Mesendoderm (in vitro differentiated cells): Measurements from ENCODE around the gene AGAP1.

Source experiments
- DNase-seq: peaks from one replicate; pipeline ENCODE4 v3.0.0; 2013
- H2AK5ac ChIP-seq: 2 replicates; pipeline ENCODE4 v1.6.1; 2013; ENCODE audit warnings: low read length, inconsistent platforms
- H2BK120ac ChIP-seq: 2 replicates; pipeline ENCODE4 v1.6.1; 2013; ENCODE audit warnings: low read depth, mild to moderate bottlenecking, low read length, moderate library complexity, mixed read lengths
- H2BK15ac ChIP-seq: replicated peaks from 2 replicates; pipeline ENCODE4 v1.6.1; 2013; ENCODE audit warnings: low read depth, mild to moderate bottlenecking, moderate library complexity
- H2BK5ac ChIP-seq: 2 replicates; pipeline ENCODE4 v1.6.1; 2013; ENCODE audit warnings: low read length, inconsistent platforms
- H3K18ac ChIP-seq: 2 replicates; pipeline ENCODE4 v1.6.1; 2013; ENCODE audit warnings: mild to moderate bottlenecking, low read length, mixed read lengths
- H3K23ac ChIP-seq: one replicate; pipeline ENCODE4 v1.6.1; 2013; ENCODE audit warnings: low read length
- H3K27ac ChIP-seq: 2 replicates; pipeline ENCODE4 v1.5.1; 2013; ENCODE audit warnings: low read depth, mild to moderate bottlenecking, inconsistent platforms, low read length, moderate library complexity
- H3K27me3 ChIP-seq: 2 replicates; pipeline ENCODE4 v1.6.1; 2013; ENCODE audit warnings: low read length, control low read depth, mild to moderate bottlenecking, inconsistent platforms; ENCODE audit not compliant: insufficient read depth, poor library complexity
- H3K36me3 ChIP-seq: 2 replicates; pipeline ENCODE4 v1.6.1; 2013; ENCODE audit warnings: low read length, inconsistent platforms; ENCODE audit not compliant: control insufficient read depth, insufficient read depth
- H3K4ac ChIP-seq: one replicate; pipeline ENCODE4 v1.6.1; 2013; ENCODE audit warnings: low read depth, mild to moderate bottlenecking, low read length, moderate library complexity
- H3K4me1 ChIP-seq: 2 replicates; pipeline ENCODE4 v1.6.1; 2013; ENCODE audit warnings: low read depth, low read length, inconsistent platforms; ENCODE audit not compliant: control insufficient read depth
- H3K4me2 ChIP-seq: 2 replicates; pipeline ENCODE4 v1.6.1; 2013; ENCODE audit warnings: low read length
- H3K4me3 ChIP-seq: 2 replicates; pipeline ENCODE4 v1.5.1; 2013; ENCODE audit warnings: mild to moderate bottlenecking, low read length
- H3K56ac ChIP-seq: one replicate; pipeline ENCODE4 v1.6.1; 2013; ENCODE audit warnings: low read length
- H3K79me1 ChIP-seq: 2 replicates; pipeline ENCODE4 v1.6.1; 2013; ENCODE audit warnings: low read length, inconsistent platforms
- H3K79me2 ChIP-seq: 2 replicates; pipeline ENCODE4 v1.6.1; 2013; ENCODE audit warnings: mild to moderate bottlenecking, low read length; ENCODE audit not compliant: control insufficient read depth, insufficient read depth
- H3K9ac ChIP-seq: 2 replicates; pipeline ENCODE4 v1.6.1; 2013; ENCODE audit warnings: low read length, inconsistent platforms
- H4K5ac ChIP-seq: one replicate; pipeline ENCODE4 v1.6.1; 2013; ENCODE audit warnings: low read length
- H4K8ac ChIP-seq: one replicate; pipeline ENCODE4 v1.6.1; 2013; ENCODE audit warnings: low read depth, mild to moderate bottlenecking, control low read depth, low read length, moderate library complexity
- WGBS: extraction: QIAGEN DNeasy Blood & Tissue Kit; methylation state at CpG from one replicate; pipeline ENCODE4 v1.1.7; 2013; ENCODE audit warnings: low lambda C conversion rate, missing lambda C conversion rate; ENCODE audit not compliant: insufficient coverage; ENCODE audit errors: extremely low coverage; 5-methylcytosine and 5-hydroxymethylcytosine counted together

The AGAP1 gene

GRCh38 chr2:235768606-235769005 lies 274.8 kb downstream of the AGAP1 start:
- Histone ChIP-seq H3K9ac (no peak overlapping the region), H3K4me2 (no peak overlapping the region), H3K23ac (no peak overlapping the region), H3K79me1 (no peaks in the 10 kb centered on the region), H3K27ac (no peak overlapping the region), H4K5ac (no peak overlapping the region), H3K36me3 (no peaks in the 10 kb centered on the region), H3K4me3 (no peak overlapping the region), H2AK5ac (no peak overlapping the region), H4K8ac (no peak overlapping the region), H3K18ac (no peak overlapping the region), H3K56ac (no peak overlapping the region), H3K4ac (no peak overlapping the region), H3K27me3 (no peaks in the 10 kb centered on the region), H3K4me1 (no peaks in the 10 kb centered on the region), H3K79me2 (no peaks in the 10 kb centered on the region), H2BK5ac (no peak overlapping the region), H2BK15ac (no peak overlapping the region), H2BK120ac (no peak overlapping the region)
- WGBS: no CpG with 5 or more reads among the region's 13 CpGs
- DNase-seq: no peak

GRCh38 chr2:235769046-235769445 lies 275.2 kb downstream of the AGAP1 start:
- no peak overlapping the region for H3K4me3 ChIP-seq
- H2BK120ac ChIP-seq: no peak overlapping the region
- H3K18ac ChIP-seq: no peak overlapping the region
- H3K79me2 ChIP-seq: no peaks in the 10 kb centered on the region
- no peaks in the 10 kb centered on the region for H3K79me1 ChIP-seq
- H4K5ac ChIP-seq: no peak overlapping the region
- no CpG with 5 or more reads among the region's 7 CpGs for whole genome bisulfite sequencing
- H3K4ac ChIP-seq: no peak overlapping the region
- H3K36me3 ChIP-seq: no peaks in the 10 kb centered on the region
- H2BK5ac ChIP-seq: no peak overlapping the region
- H3K27me3 ChIP-seq: no peaks in the 10 kb centered on the region
- no peak overlapping the region for H3K9ac ChIP-seq
- no peak overlapping the region for H4K8ac ChIP-seq
- no peaks in the 10 kb centered on the region for H3K4me1 ChIP-seq
- no peak overlapping the region for H3K56ac ChIP-seq
- H3K4me2 ChIP-seq: no peak overlapping the region
- H3K23ac ChIP-seq: no peak overlapping the region
- DNase-seq: no peak
- H3K27ac ChIP-seq: no peak overlapping the region
- no peak overlapping the region for H2AK5ac ChIP-seq
- H2BK15ac ChIP-seq: no peak overlapping the region

GRCh38 chr2:235770909-235771820 lies 277.3 kb downstream of the AGAP1 start:
- H4K5ac ChIP-seq: no peak overlapping the region
- H2BK15ac ChIP-seq: no peak overlapping the region
- no peaks in the 10 kb centered on the region for H3K27me3 ChIP-seq

GRCh38 chr2:235773188-235773928 lies 279.5 kb downstream of the AGAP1 start:
- H3K36me3 ChIP-seq: no peaks in the 10 kb centered on the region
- WGBS: no CpG with 5 or more reads among the region's 9 CpGs
- H3K79me1 ChIP-seq: no peaks in the 10 kb centered on the region
- no peak overlapping the region for H3K18ac ChIP-seq
- H4K5ac ChIP-seq: no peak overlapping the region
- H3K4me1 ChIP-seq: no peaks in the 10 kb centered on the region
- no peak overlapping the region for H4K8ac ChIP-seq
- no peak overlapping the region for H3K4me3 ChIP-seq
- no peak overlapping the region for H2BK120ac ChIP-seq
- no peaks in the 10 kb centered on the region for H3K27me3 ChIP-seq
- H3K4me2 ChIP-seq: no peak overlapping the region
- H2BK15ac ChIP-seq: no peak overlapping the region
- no peak overlapping the region for H3K23ac ChIP-seq
- H2BK5ac ChIP-seq: no peak overlapping the region
- peak; percentile 55 for DNase-seq
- H3K9ac ChIP-seq: no peak overlapping the region
- no peaks in the 10 kb centered on the region for H3K79me2 ChIP-seq
- H3K27ac ChIP-seq: no peak overlapping the region
- no peak overlapping the region for H2AK5ac ChIP-seq
- no peak overlapping the region for H3K56ac ChIP-seq
- no peak overlapping the region for H3K4ac ChIP-seq

More at GRCh38 chr2:235770909-235771820, 277.3 kb downstream of the AGAP1 start:
- no peak overlapping the region for H4K8ac ChIP-seq
- H3K36me3 ChIP-seq: no peaks in the 10 kb centered on the region
- no peaks in the 10 kb centered on the region for H3K4me1 ChIP-seq
- no peak overlapping the region for H3K4ac ChIP-seq
- no peak for DNase-seq
- H3K18ac ChIP-seq: no peak overlapping the region
- no CpG with 5 or more reads among the region's 23 CpGs for WGBS
- no peak overlapping the region for H2BK5ac ChIP-seq
- H3K79me2 ChIP-seq: no peaks in the 10 kb centered on the region
- H3K27ac ChIP-seq: no peak overlapping the region
- H3K9ac ChIP-seq: no peak overlapping the region
- H3K23ac ChIP-seq: no peak overlapping the region
- no peak overlapping the region for H2AK5ac ChIP-seq
- H3K79me1 ChIP-seq: no peaks in the 10 kb centered on the region
- no peak overlapping the region for H3K56ac ChIP-seq
- H3K4me2 ChIP-seq: no peak overlapping the region
- H3K4me3 ChIP-seq: no peak overlapping the region
- H2BK120ac ChIP-seq: no peak overlapping the region

GRCh38 chr2:235774153-235774870 lies 280.5 kb downstream of the AGAP1 start:
- H2AK5ac ChIP-seq: no peak overlapping the region
- no peak overlapping the region for H4K8ac ChIP-seq
- no peaks in the 10 kb centered on the region for H3K79me1 ChIP-seq
- H3K4me3 ChIP-seq: no peak overlapping the region
- H2BK5ac ChIP-seq: no peak overlapping the region
- H2BK120ac ChIP-seq: no peak overlapping the region
- no peak overlapping the region for H3K4ac ChIP-seq
- no peak overlapping the region for H2BK15ac ChIP-seq
- H4K5ac ChIP-seq: no peak overlapping the region
- H3K79me2 ChIP-seq: no peaks in the 10 kb centered on the region
- H3K4me1 ChIP-seq: no peaks in the 10 kb centered on the region
- no peak overlapping the region for H3K9ac ChIP-seq
- peak; percentile 53 for DNase-seq
- no peak overlapping the region for H3K56ac ChIP-seq
- WGBS: no CpG with 5 or more reads among the region's 15 CpGs
- H3K18ac ChIP-seq: no peak overlapping the region
- no peak overlapping the region for H3K4me2 ChIP-seq
- no peak overlapping the region for H3K23ac ChIP-seq
- H3K36me3 ChIP-seq: no peaks in the 10 kb centered on the region
- no peak overlapping the region for H3K27ac ChIP-seq
- no peaks in the 10 kb centered on the region for H3K27me3 ChIP-seq
